Natural killer cell treated with Interleukin-12 subunit alpha and Interleukin-12 subunit beta and Interleukin-15 and Interleukin-18, amount 100 ng/mL, for 72 hours (primary cell): Measurements from ENCODE around the gene ING3. TPM values are rescaled to one million over a fixed set of nuclear protein-coding genes. Genes with fewer than 3 reads are reported as not detected.

Experiments
- ATAC-seq, 2 donors: fragments of 150-1000 bp; cut with Tn5 transposase in 1 of 2; sonication (Bioruptor Pico), chemical (Tn5 transposase) in 1 of 2; 2 replicates each; pipeline ENCODE4 v1.10.0; 2021
- DNase-seq: peaks from one replicate; pipeline ENCODE4 v3.0.0; 2022; ENCODE audit warnings: low spot score
- H3K27ac Mint-ChIP-seq, 2 donors: 1 replicate in 1 of 2; 2 replicates in 1 of 2; pipeline ENCODE4 v1.8.0; 2022; ENCODE audit warnings: mixed read lengths in 2 of 2, mild to moderate bottlenecking in 1 of 2, moderate library complexity in 1 of 2
- H3K27me3 Mint-ChIP-seq, 2 donors: 1 replicate in 1 of 2; 2 replicates in 1 of 2; pipeline ENCODE4 v1.8.0; 2022; ENCODE audit warnings: mixed read lengths in 2 of 2
- H3K36me3 Mint-ChIP-seq: one replicate; pipeline ENCODE4 v1.8.0; 2022; ENCODE audit warnings: mixed read lengths
- H3K4me1 Mint-ChIP-seq, 2 donors: 1 replicate in 1 of 2; 2 replicates in 1 of 2; pipeline ENCODE4 v1.8.0; 2022; ENCODE audit warnings: low read depth in 2 of 2, mixed read lengths in 2 of 2, mild to moderate bottlenecking in 1 of 2
- H3K4me3 Mint-ChIP-seq: one replicate; pipeline ENCODE4 v1.8.0; 2022; ENCODE audit warnings: mixed read lengths
- H3K9me3 Mint-ChIP-seq: 2 replicates; pipeline ENCODE4 v1.8.0; 2022; ENCODE audit warnings: mixed read lengths
- total RNA-seq, 2 donors: library from RNA; stranded (reverse); gene quantifications; one replicate each; pipeline ENCODE4 v1.2.3, GENCODE V29; 2022

Gene ING3
- total RNA-seq, 2 donors from 2014 or later = 20.3 to 32.2 TPM

- Mint-ChIP-seq H3K27me3 (peaks cover 5 to 14% of the 10 kb centered on the region in 2 donors), H3K9me3 (no peaks in the 10 kb centered on the region), H3K27ac (no peak overlapping the region), H3K4me3 (no peak overlapping the region), H3K36me3 (no peaks in the 10 kb centered on the region), H3K4me1 (no peaks in the 10 kb centered on the region)
- no peak for DNase-seq
- no peak for ATAC-seq
These were observed 73.3 kb downstream of the ING3 start for GRCh38 chr7:121023683-121024511.

DNA sequence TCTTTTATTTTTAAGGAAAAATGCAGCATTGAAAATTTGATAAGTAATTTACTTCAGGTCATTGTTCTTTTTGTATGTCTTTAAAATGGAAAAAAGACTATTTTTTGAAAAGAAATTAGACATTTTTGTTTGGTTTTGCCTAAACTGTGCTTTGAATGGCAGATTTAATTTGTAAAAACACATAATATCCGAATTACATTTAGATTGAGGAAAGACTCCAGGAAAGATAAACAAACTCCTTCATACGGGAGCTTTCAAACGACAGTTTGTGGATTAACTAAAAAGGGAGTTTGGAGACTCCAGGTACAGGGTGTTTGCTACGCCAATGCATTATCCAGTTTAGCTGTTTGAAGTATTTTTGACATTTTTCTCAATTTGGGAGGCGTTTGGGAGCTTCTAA is 74.0 kb downstream of the ING3 start:
- Mint-ChIP-seq H3K9me3 (no peaks in the 10 kb centered on the region), H3K27me3 (peaks cover 5 to 14% of the 10 kb centered on the region in 2 donors), H3K27ac (no peak overlapping the region), H3K4me1 (no peaks in the 10 kb centered on the region), H3K36me3 (no peaks in the 10 kb centered on the region), H3K4me3 (no peak overlapping the region)
- ATAC-seq = no peak
- no peak for DNase-seq

GRCh38 chr7:121026159-121026558 is 75.6 kb downstream of the ING3 start:
- H3K27me3 Mint-ChIP-seq = peaks cover 5 to 14% of the 10 kb centered on the region in 2 donors
- H3K27ac Mint-ChIP-seq = no peak overlapping the region
- no peak for ATAC-seq
- DNase-seq = no peak
- H3K4me3 Mint-ChIP-seq = no peak overlapping the region
- no peaks in the 10 kb centered on the region for H3K9me3 Mint-ChIP-seq
- no peaks in the 10 kb centered on the region for H3K36me3 Mint-ChIP-seq
- no peaks in the 10 kb centered on the region for H3K4me1 Mint-ChIP-seq

DNA sequence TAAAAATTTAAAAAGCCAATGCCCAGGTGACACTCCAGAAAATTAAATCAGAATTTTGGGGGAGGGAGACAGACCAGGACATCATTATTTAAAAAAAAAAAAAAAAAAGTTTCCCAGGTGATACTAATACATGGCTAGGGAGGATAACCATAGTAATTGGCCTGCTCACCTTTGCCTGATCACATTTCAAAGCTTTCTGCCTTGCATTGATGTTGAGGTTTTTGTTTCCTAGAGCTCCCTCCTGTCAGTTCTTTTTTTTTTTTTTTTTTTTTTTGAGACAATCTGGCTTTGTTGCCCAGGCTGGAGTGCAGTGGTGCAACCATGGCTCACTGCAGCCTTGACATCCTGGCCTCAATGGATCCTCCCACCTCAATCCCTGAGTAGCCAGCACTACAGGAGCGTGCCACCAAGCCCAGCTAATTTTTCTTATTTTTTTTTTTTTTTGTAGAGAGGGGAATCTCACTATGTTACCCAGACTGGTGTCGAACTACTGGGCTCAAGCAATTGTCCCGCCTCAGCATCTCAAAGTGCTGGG is 76.1 kb downstream of the ING3 start:
- Mint-ChIP-seq H3K27ac (no peak overlapping the region), H3K4me3 (no peak overlapping the region), H3K27me3 (peaks cover 5 to 14% of the 10 kb centered on the region in 2 donors), H3K4me1 (no peaks in the 10 kb centered on the region), H3K36me3 (no peaks in the 10 kb centered on the region), H3K9me3 (no peaks in the 10 kb centered on the region)
- no peak for ATAC-seq
- no peak for DNase-seq

Other genes starting within 250 kb of the ING3 start
- gene TSPAN12, start 92.6 kb upstream of the ING3 start, total RNA-seq = not detected
- gene CPED1, start 37.9 kb downstream of the ING3 start, total RNA-seq = not detected